A549 treated with CORT108297 at 1 μM for 4 hours (cell line): Measurements from ENCODE around the gene KLK6. TPM values are rescaled to one million over a fixed set of nuclear protein-coding genes. Genes with fewer than 3 reads are reported as not detected.

Experiments
- total RNA-seq: library from RNA; stranded (reverse); fragments of 200-300 nt; extraction: Qiagen RNA extraction; gene quantifications from 5 replicates; pipeline ENCODE4 v1.2.3, GENCODE V29; 2022

Gene KLK6
- 0.16 to 0.50 TPM (median 0.23 TPM) in 5 replicates for total RNA-seq

DNA sequence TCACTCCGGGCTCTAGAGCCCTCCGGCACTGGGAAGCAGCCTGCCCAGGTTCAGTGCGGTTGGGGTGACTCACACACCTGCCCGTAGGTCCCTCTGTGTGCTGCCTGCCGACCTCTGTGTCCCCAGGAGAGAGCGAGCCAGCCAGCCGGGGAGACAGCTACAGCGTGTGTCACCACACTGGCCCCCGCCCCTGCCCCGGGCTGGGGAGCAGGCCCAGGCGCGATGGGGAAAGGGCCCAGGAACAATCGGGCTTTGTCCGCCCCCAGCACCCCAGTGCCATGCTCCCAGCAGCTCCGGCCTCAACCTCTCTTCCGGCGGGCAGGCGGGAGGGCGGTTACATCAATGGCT, at the start of gene KLK6:
TSS of gene KLK6 (minus strand) at position 179 of the 348 bp plus-strand sequence. CDS start 1,487 bp downstream, outside the sequence.

DNA sequence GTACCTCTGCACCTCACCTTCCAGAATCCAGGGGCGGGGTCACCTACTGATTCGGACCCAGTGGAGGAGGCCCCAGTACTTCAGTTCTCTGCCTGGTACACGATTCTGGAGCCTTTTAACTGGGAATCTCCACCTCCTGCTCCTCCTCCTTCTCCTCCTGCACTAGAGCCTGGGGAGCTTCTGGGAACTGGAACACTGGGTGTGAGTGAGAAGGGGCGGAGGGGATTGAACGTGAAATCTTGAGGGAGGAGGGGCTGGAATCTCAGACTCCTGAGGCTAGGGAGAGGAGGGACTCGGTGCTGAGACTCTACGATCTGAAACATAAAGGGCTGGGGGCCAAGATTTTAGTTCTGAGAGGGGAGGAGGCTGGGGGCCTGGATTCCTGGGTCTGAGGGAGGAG, 32.1 kb upstream of the KLK6 start, which contains the start of gene KLK8:
TSS of gene KLK8 (minus strand) at position 90 of the 400 bp plus-strand sequence. CDS start 437 bp downstream, outside the sequence.

DNA sequence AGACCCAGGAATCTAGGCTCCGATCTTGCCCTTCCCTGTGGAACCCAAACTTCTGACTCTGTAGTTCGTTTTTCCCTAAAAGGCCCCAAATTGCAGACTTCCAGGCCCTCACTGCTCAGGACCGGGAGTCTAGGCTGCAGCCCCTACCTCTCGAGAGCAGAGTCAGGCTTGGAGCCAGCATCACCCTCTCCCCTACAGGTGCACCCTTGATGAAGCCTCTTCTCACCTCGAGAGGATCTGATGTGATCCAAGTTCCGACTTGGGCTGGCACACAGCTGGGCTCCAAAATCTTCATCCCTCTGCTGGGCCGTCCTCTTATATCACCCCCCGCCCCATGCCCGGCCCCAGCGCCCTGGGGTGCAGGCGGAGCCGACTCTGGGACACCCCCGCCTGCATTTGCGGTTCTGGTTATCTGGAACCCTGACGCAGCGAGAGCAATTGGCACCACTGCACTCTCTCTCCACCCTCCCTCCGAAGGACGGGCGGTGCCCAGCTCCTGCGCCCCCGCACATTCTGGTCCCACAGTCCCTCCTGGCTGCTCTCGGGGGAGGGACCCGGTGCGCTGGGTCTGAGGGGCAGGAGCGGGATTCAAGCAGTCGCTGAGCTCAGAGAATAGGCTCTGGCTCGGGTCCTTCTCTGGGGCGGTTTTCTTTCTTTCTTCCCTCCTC, 14.4 kb upstream of the KLK6 start, which contains the start of gene KLK7:
TSS of gene KLK7 (minus strand) at position 293 of the 668 bp plus-strand sequence. CDS start 1,518 bp downstream, outside the sequence.

DNA sequence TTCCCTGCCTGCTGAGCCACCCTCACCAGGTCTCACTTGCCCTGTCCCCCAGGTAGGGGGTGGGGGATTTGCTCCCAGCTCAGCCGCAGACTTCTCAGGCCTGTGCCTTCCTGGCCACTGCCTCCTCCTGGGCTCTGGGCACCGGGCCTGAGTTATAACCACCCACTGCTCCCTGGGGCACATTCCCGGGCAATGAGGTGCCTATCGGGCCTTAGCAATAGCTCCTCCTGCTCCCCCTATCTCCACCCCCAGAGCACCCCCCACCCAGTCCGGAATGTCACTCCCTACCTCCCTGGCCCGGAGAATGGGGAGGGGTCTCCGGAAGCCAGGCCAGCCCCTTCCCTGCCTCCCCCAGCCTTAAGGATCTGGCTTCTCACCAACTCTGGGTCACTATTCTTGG, 16.5 kb downstream of the KLK6 start, which contains the start of gene KLK5:
TSS of gene KLK5 (minus strand) at position 129 of the 400 bp plus-strand sequence. CDS start 381 bp downstream, outside the sequence.

DNA sequence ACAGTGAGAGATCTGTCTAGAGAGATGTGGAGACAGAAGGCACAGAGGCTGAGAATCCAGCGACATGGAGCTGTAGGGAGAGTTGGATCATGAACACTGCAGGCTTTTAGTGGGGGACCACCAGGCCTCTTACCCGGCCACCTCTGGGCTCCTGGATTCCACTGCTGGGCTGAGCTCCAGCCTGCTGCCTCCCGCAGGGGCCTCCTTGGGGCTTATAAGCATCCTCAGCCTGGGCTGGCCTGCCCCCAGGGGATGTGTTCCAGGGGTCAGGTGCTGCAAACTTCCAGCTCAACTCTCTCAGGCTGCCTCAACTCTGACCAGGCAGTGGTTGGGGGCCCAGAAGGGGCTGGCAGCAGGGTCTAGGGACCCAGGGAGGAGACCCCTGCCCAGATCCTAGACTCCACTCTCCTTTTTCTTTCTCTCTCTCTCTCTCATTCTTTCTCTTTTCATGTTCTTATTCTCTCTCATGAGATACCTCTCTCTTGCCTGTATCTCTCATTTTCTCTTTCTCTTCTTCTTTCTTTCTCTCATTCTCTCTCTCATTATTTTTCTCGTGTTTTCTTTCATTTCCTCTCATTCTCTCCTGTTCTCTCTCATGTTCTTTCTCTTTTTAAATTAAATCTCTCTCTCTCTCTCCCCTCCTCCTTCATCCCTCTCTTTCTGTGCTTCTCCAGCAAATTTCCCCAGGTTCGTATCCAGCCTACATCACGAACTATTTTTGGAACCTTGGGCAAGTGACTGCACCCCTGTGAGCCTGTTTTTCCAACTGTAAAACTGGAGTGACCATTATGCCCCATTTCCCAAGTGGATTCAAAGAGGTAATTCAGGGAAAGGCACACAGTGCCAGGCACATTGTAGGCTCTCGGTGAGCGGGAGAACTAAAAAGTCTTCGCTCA, 57.9 kb downstream of the KLK6 start, which contains the start of gene KLK4:
TSS of gene KLK4 (minus strand) at position 190 of the 896 bp plus-strand sequence. CDS start 657 bp downstream, outside the sequence.

Other genes starting within 250 kb of the KLK6 start
- 0.03 to 0.37 TPM (median 0.21 TPM) in 5 replicates for gene SHANK1, start 249.8 kb downstream of the KLK6 start, total RNA-seq
- gene CLEC11A, start 246.2 kb downstream of the KLK6 start, total RNA-seq = 6.0 to 10.9 TPM (median 10.5 TPM) in 5 replicates
- gene GPR32, start 199.1 kb downstream of the KLK6 start, total RNA-seq = not detected in 5 replicates
- not detected in 5 replicates for gene ACP4, start 179.2 kb downstream of the KLK6 start, total RNA-seq
- 0.13 to 0.29 TPM (median 0.20 TPM) in 4 of 5 replicates, not detected in the other for gene KLK1, start 145.8 kb downstream of the KLK6 start, total RNA-seq
- gene KLK15, start 136.0 kb downstream of the KLK6 start, total RNA-seq = not detected in 5 replicates
- not detected in 5 replicates for gene KLK3, start 114.7 kb downstream of the KLK6 start, total RNA-seq
- gene KLK2, start 96.2 kb downstream of the KLK6 start, total RNA-seq = 0.08 to 0.17 TPM (median 0.15 TPM) in 3 of 5 replicates, not detected in the others
- gene KLK4, start 58.2 kb downstream of the KLK6 start, total RNA-seq = 0.08 to 0.39 TPM (median 0.11 TPM) in 5 replicates
- not detected in 5 replicates for gene KLK5, start 16.6 kb downstream of the KLK6 start, total RNA-seq
- 0.06 to 0.07 TPM in 2 of 5 replicates, not detected in the others for gene KLK7, start 14.3 kb upstream of the KLK6 start, total RNA-seq
- gene KLK8, start 32.0 kb upstream of the KLK6 start, total RNA-seq = not detected in 5 replicates
- 0.25 to 0.60 TPM (median 0.28 TPM) in 5 replicates for gene KLK10, start 50.1 kb upstream of the KLK6 start, total RNA-seq
- 0.07 TPM in 1 of 5 replicates, not detected in the others for gene KLK11, start 57.0 kb upstream of the KLK6 start, total RNA-seq
- gene KLK12, start 65.4 kb upstream of the KLK6 start, total RNA-seq = not detected in 5 replicates
- 0.09 TPM in 1 of 5 replicates, not detected in the others for gene KLK13, start 95.5 kb upstream of the KLK6 start, total RNA-seq
- 0.35 to 0.44 TPM (median 0.39 TPM) in 5 replicates for gene KLK14, start 113.3 kb upstream of the KLK6 start, total RNA-seq
- gene CTU1, start 138.8 kb upstream of the KLK6 start, total RNA-seq = 5.0 to 16.2 TPM (median 14.7 TPM) in 5 replicates
- gene SIGLEC9, start 155.3 kb upstream of the KLK6 start, total RNA-seq = not detected in 5 replicates
- not detected in 5 replicates for gene SIGLEC7, start 172.7 kb upstream of the KLK6 start, total RNA-seq